Endothelial cell of umbilical vein (primary cell): ENCODE results near the gene PSMD14. TPM values are rescaled to one million over a fixed set of nuclear protein-coding genes. Genes with fewer than 3 reads are reported as not detected.
"Not testable (repeated sequence)": the region's sequence is repeated elsewhere in the genome, so short reads cannot be mapped to it uniquely, and the experiment has no call there.

ENCODE experiments used
- BruUV-seq: library from RNA; stranded (reverse); fragments of 400-500 nt; replicated peaks from 2 replicates; lab custom pipeline; 2021; lab: Mats Ljungman, UMichigan
- CTCF ChIA-PET: fragments of 300-600, 350-600 bp; sonication (Branson Sonifier 250); formaldehyde crosslinking; loops from one replicate; lab custom pipeline; 2021; ENCODE audit warnings: antibody characterized with exemption, inconsistent platforms; lab: Charles Lee
- POLR2A ChIA-PET: fragments of 300-600, 350-600 bp; sonication (Branson Sonifier 250); formaldehyde crosslinking; loops from one replicate; lab custom pipeline; 2021; ENCODE audit warnings: antibody characterized with exemption, inconsistent platforms; lab: Charles Lee
- DNase-seq: peaks from one replicate; pipeline ENCODE4 v3.0.0-alpha.2; 2011; ENCODE audit warnings: low read depth, low spot score
- FAIRE-seq: peaks from 2 replicates; lab custom pipeline; 2011; peaks lifted over from hg19 to GRCh38; lab: Jason Lieb, UNC
- H2AFZ ChIP-seq: 2 replicates; pipeline ENCODE4 v1.6.0; 2012; ENCODE audit warnings: low read depth, low read length, control low read depth, inconsistent platforms
- H3K27ac ChIP-seq: 2 replicates; pipeline ENCODE4 v1.5.1; 2011; ENCODE audit warnings: low read depth, mild to moderate bottlenecking, control low read depth, low read length, moderate library complexity; ENCODE audit not compliant: insufficient read depth
- H3K27me3 ChIP-seq, 2 experiments: 2 replicates each; pipeline versions ENCODE4 v1.6.0 to v1.6.1; 2011; ENCODE audit warnings: low read length in 2 of 2, mixed read lengths in 1 of 2; ENCODE audit not compliant: control insufficient read depth in 2 of 2, insufficient read depth in 2 of 2
- H3K36me3 ChIP-seq, 2 experiments: 2 replicates in 1 of 2; 3 replicates in 1 of 2; pipeline ENCODE4 v1.5.1; 2011; ENCODE audit warnings: low read length in 2 of 2, mild to moderate bottlenecking in 1 of 2, moderate library complexity in 1 of 2; ENCODE audit not compliant: control insufficient read depth in 2 of 2, insufficient read depth in 2 of 2; ENCODE audit errors: extremely low read depth in 1 of 2
- H3K4me1 ChIP-seq: 3 replicates; pipeline ENCODE4 v1.5.1; 2011; ENCODE audit warnings: mild to moderate bottlenecking, low read length; ENCODE audit not compliant: control insufficient read depth, insufficient read depth; ENCODE audit errors: extremely low read depth
- H3K4me2 ChIP-seq: 2 replicates; pipeline ENCODE4 v1.6.1; 2011; ENCODE audit warnings: low read length, control low read depth, mixed read lengths; ENCODE audit not compliant: insufficient read depth
- H3K4me3 ChIP-seq, 3 experiments: fragments of 200-600 bp in 1 of 3; sonication (generic), shearing (Covaris generic) in 1 of 3; replicated peaks in 1 of 3; 2 replicates each; pipeline ENCODE4 v1.5.1; 2011 to 2016; ENCODE audit warnings: control low read depth in 3 of 3, low read length in 3 of 3, mild to moderate bottlenecking in 2 of 3, inconsistent platforms in 1 of 3, low read depth in 1 of 3, moderate library complexity in 1 of 3; ENCODE audit not compliant: insufficient read depth in 1 of 3
- H3K79me2 ChIP-seq: 2 replicates; pipeline ENCODE4 v1.6.0; 2012; ENCODE audit warnings: low read length, inconsistent platforms; ENCODE audit not compliant: control insufficient read depth, insufficient read depth
- H3K9ac ChIP-seq: replicated peaks from 2 replicates; pipeline ENCODE3; 2011; ENCODE audit warnings: low read length, control low read depth; ENCODE audit not compliant: insufficient read depth; ENCODE audit errors: extremely low read depth
- H3K9me1 ChIP-seq: replicated peaks from 3 replicates; pipeline ENCODE4 v1.6.0; 2011; ENCODE audit warnings: mild to moderate bottlenecking, low read length; ENCODE audit not compliant: control insufficient read depth, insufficient read depth; ENCODE audit errors: extremely low read depth
- H3K9me3 ChIP-seq: replicated peaks from 2 replicates; pipeline ENCODE4 v1.5.1; 2012; ENCODE audit warnings: low read length, inconsistent platforms; ENCODE audit not compliant: control insufficient read depth, insufficient read depth
- H4K20me1 ChIP-seq: replicated peaks from 2 replicates; pipeline ENCODE3; 2011; ENCODE audit warnings: mild to moderate bottlenecking, low read length; ENCODE audit not compliant: control insufficient read depth, insufficient read depth; ENCODE audit errors: extremely low read depth
- FOS ChIP-seq: IDR thresholded peaks from 2 replicates; pipeline ENCODE4 v1.6.1; 2011; ENCODE audit warnings: mild to moderate bottlenecking, low read length, moderate library complexity, borderline replicate concordance; ENCODE audit not compliant: insufficient read depth
- dilution Hi-C: fragments of 300-500 bp; cut with MboI; formaldehyde crosslinking; loops from one replicate; pipeline ENCODE4 v1.15.0; 2019; ENCODE audit warnings: low sequenced_read_pairs; ENCODE audit not compliant: extremely low pct_ligation_motif_present
- intact Hi-C: fragments of 100-400 bp; cut with micrococcal nuclease; formaldehyde crosslinking; loops from one replicate; pipeline ENCODE4 v1.10.0; 2022
- polyA plus RNA-seq, 4 experiments: library from polyadenylated mRNA; depleted of rRNA in 3 of 4; stranded (reverse) in 3 of 4; unstranded in 1 of 4; fragments of >200 nt; gene quantifications; 2 replicates each; pipeline versions ENCODE4 v1.2.1 to v1.2.3, GENCODE V29; 2011 to 2012; ENCODE audit warnings: missing spikeins in 1 of 4
- total RNA-seq: library from RNA; stranded (reverse); gene quantifications from 2 replicates; pipeline ENCODE4 v1.2.3, GENCODE V29; 2021

PSMD14 gene
- total and polyA plus RNA-seq, 2 donors (not counting 3 experiments of a cell fraction or from before 2014, with no cell fraction given): 47.6 to 85.4 TPM

DNA sequence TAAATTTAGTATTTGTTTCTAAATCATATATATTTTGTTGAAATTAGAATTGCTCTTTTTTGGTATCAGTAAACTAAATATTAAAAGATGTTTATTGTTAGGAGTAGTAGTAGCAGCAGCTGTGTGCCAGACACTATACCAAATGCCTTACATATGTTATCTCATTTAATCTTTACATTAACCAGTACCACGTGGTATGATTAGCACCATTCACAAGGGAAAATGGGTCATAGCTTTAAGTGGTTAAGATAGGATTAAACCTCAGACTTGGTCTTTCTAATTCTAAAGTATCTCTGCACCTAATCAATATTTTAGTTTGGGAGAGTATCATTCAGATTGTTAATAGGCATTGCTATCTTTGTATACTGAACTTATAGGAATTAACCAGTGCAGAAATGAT lies 29.0 kb downstream of the PSMD14 start:
- H4K20me1 ChIP-seq: peaks cover 3% of the 10 kb centered on the region
- no peak overlapping the region for H3K4me2 ChIP-seq
- no peaks in the 10 kb centered on the region for H3K9me3 ChIP-seq
- TF ChIP-seq FOS: no peak
- H3K79me2 ChIP-seq: peaks cover 75% of the 10 kb centered on the region
- H3K4me3 ChIP-seq: no peak overlapping the region
- H3K27ac ChIP-seq: no peak overlapping the region
- no peak for DNase-seq
- dilution Hi-C loops: no loop called here
- no peak for FAIRE-seq
- intact Hi-C loops: no loop called here
- no peak overlapping the region for H3K9ac ChIP-seq
- no peaks in the 10 kb centered on the region for H3K36me3 ChIP-seq
- ChIA-PET CTCF (no interaction called here), POLR2A (no interaction called here)
- H3K4me1 ChIP-seq: no peaks in the 10 kb centered on the region
- H3K9me1 ChIP-seq: no peaks in the 10 kb centered on the region
- H3K27me3 ChIP-seq: no peaks in the 10 kb centered on the region
- no TSS peak for BruUV-seq
- H2AFZ ChIP-seq: no peak overlapping the region

DNA sequence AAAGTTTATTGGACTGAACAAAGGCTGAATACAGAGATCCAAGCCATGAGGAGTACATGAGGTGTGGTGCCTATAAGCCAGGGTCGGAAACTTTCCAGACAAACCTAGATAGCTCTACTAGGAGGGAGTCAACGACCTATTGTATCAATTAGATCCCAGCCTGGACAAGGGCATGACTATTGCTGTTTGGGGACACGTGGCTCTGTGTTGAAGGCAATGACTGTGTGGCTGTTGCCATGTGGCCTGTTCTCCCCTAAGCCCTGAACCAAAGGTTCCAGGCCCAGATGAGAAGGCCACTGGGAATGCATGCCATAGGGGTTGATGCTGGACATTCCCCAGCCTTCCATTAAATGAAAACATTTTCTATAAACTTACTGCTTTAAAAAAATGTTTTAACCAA lies 31.3 kb downstream of the PSMD14 start:
- H2AFZ ChIP-seq, H3K36me3 ChIP-seq, H3K4me3 ChIP-seq, H4K20me1 ChIP-seq, H3K27ac ChIP-seq, POLR2A ChIA-PET, BruUV-seq, H3K4me2 ChIP-seq, intact Hi-C loops, CTCF ChIA-PET, H3K4me1 ChIP-seq, H3K9me3 ChIP-seq, FAIRE-seq, H3K9ac ChIP-seq, H3K9me1 ChIP-seq, H3K27me3 ChIP-seq, dilution Hi-C loops, DNase-seq: not testable (repeated sequence)
- H3K79me2 ChIP-seq: peaks cover 74% of the 10 kb centered on the region

DNA sequence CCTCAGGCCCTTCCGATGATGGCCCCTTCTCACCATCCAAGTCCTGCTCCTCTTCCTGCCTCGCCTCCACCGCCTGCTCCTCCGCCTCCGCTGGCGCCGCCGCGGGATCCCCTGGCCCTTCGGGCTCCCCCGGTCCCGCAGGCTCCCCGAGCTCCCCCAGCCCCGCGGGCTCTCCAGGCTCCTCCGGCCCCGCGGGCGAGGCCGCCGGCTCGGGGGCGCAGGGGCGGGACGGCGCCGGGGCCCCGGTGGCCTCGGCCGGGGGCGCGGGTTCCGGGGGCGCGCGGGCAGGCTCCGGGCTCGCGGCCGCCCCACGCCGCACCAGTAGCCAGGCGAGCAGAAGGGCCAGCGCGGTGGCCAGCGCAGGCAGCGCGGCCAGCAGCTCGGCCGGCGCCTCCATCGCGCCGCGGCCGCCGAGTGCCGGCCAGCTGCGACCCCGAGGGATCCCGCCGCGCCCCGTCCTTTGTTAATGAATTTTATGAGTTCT lies 32.7 kb downstream of the PSMD14 start:
- peaks cover 73% of the 10 kb centered on the region for H3K79me2 ChIP-seq
- H3K27ac ChIP-seq, CTCF ChIA-PET, POLR2A ChIA-PET, H3K4me2 ChIP-seq, intact Hi-C loops, FAIRE-seq, H3K9me3 ChIP-seq, H3K36me3 ChIP-seq, H2AFZ ChIP-seq, H3K9me1 ChIP-seq, BruUV-seq, H3K4me1 ChIP-seq, DNase-seq, H3K9ac ChIP-seq, H4K20me1 ChIP-seq, dilution Hi-C loops, H3K4me3 ChIP-seq, H3K27me3 ChIP-seq: not testable (repeated sequence)
